SK-N-SH (cell line): ENCODE data around the gene SLC7A6. TPM values are rescaled to one million over a fixed set of nuclear protein-coding genes. Genes with fewer than 3 reads are reported as not detected.

Source experiments
- CTCF ChIA-PET: fragments of 300-600, 350-600 bp; formaldehyde crosslinking; extraction: SDS; loops from one replicate; lab custom pipeline; 2021; lab: Yijun Ruan, JAX
- POLR2A ChIA-PET: fragments of 350-600 bp; sonication (Branson Sonifier 250); formaldehyde crosslinking; extraction: SDS; loops from one replicate; lab custom pipeline; 2020; ENCODE audit warnings: antibody characterized with exemption, inconsistent platforms; lab: Yijun Ruan, JAX
- DNase-seq: peaks from one replicate; pipeline ENCODE4 v3.0.0; 2012
- H2AFZ ChIP-seq: fragments of 200-600 bp; sonication (generic); 2 replicates; pipeline ENCODE4 v1.8.1; 2016; ENCODE audit warnings: antibody characterized with exemption, mild to moderate bottlenecking, low read depth
- H3F3A ChIP-seq: fragments of 200-600 bp; sonication (generic); replicated peaks from 2 replicates; pipeline ENCODE3; 2016; ENCODE audit warnings: antibody characterized with exemption, mild to moderate bottlenecking; ENCODE audit not compliant: insufficient read depth
- H3K27ac ChIP-seq, 2 experiments: fragments of 200-500 bp in 1 of 2; fragments of 200-600 bp in 1 of 2; sonication (Bioruptor generic) in 1 of 2; sonication (generic), shearing (Covaris generic) in 1 of 2; 2 replicates each; pipeline versions ENCODE4 v1.5.1 to v1.6.1; 2014 to 2016; ENCODE audit warnings: low read depth in 2 of 2, inconsistent platforms in 1 of 2, low read length in 1 of 2, mild to moderate bottlenecking in 1 of 2, mixed read lengths in 1 of 2
- H3K27me3 ChIP-seq: fragments of 200-600 bp; sonication (generic), shearing (Covaris generic); 2 replicates; pipeline ENCODE4 v1.6.1; 2016; ENCODE audit warnings: mixed run types; ENCODE audit not compliant: insufficient read depth
- H3K36me3 ChIP-seq, 2 experiments: fragments of 200-500 bp in 1 of 2; fragments of 200-600 bp in 1 of 2; sonication (Bioruptor generic) in 1 of 2; sonication (generic) in 1 of 2; replicated peaks in 1 of 2; 2 replicates each; pipeline versions ENCODE3 to v1.5.1; 2014 to 2016; ENCODE audit warnings: low read length in 1 of 2, mild to moderate bottlenecking in 1 of 2; ENCODE audit not compliant: insufficient read depth in 2 of 2, control insufficient read depth in 1 of 2
- H3K4me1 ChIP-seq, 2 experiments: fragments of 200-500 bp in 1 of 2; fragments of 200-600 bp in 1 of 2; sonication (Bioruptor generic) in 1 of 2; sonication (generic), shearing (Covaris generic) in 1 of 2; 2 replicates each; pipeline versions ENCODE4 v1.5.1 to v1.6.1; 2014 to 2016; ENCODE audit warnings: low read depth in 1 of 2, low read length in 1 of 2, mixed run types in 1 of 2; ENCODE audit not compliant: insufficient read depth in 2 of 2, control insufficient read depth in 1 of 2
- H3K4me2 ChIP-seq: fragments of 200-600 bp; sonication (generic), shearing (Covaris generic); 2 replicates; pipeline ENCODE4 v1.6.1; 2017; ENCODE audit warnings: mixed run types
- H3K4me3 ChIP-seq, 2 experiments: fragments of 200-500 bp in 1 of 2; fragments of 200-600 bp in 1 of 2; sonication (Bioruptor generic) in 1 of 2; sonication (generic), shearing (Covaris generic) in 1 of 2; 2 replicates each; pipeline versions ENCODE4 v1.5.1 to v1.8.1; 2014 to 2016; ENCODE audit warnings: low read depth in 2 of 2, inconsistent platforms in 1 of 2, low read length in 1 of 2, mild to moderate bottlenecking in 1 of 2, mixed read lengths in 1 of 2, moderate library complexity in 1 of 2
- H3K79me2 ChIP-seq: fragments of 200-600 bp; sonication (generic); 2 replicates; pipeline ENCODE4 v1.8.1; 2017; ENCODE audit warnings: mild to moderate bottlenecking; ENCODE audit not compliant: insufficient read depth
- H3K9ac ChIP-seq: fragments of 200-600 bp; sonication (generic); 2 replicates; pipeline ENCODE4 v1.6.1; 2017; ENCODE audit warnings: mixed run types
- H3K9me2 ChIP-seq: fragments of 200-600 bp; sonication (generic); 2 replicates; pipeline ENCODE4 v1.6.1; 2017; ENCODE audit warnings: mixed run types
- H3K9me3 ChIP-seq: fragments of 200-600 bp; sonication (generic); 2 replicates; pipeline ENCODE4 v1.6.1; 2017; ENCODE audit warnings: mixed run types, mild to moderate bottlenecking, moderate library complexity
- H4K20me1 ChIP-seq: fragments of 200-600 bp; sonication (generic); 2 replicates; pipeline ENCODE4 v1.6.1; 2017; ENCODE audit warnings: mild to moderate bottlenecking, mixed run types; ENCODE audit not compliant: insufficient read depth
- CHD2 ChIP-seq: fragments of 150-350 bp; IDR thresholded peaks from 2 replicates; pipeline ENCODE4 v1.6.1; 2018; ENCODE audit warnings: low read length; ENCODE audit not compliant: partially characterized antibody
- CTCF ChIP-seq: fragments of 200-600 bp; sonication (generic); IDR thresholded peaks from 2 replicates; pipeline ENCODE4 v1.6.1; 2017; ENCODE audit warnings: antibody characterized with exemption, mild to moderate bottlenecking, moderate library complexity
- EP300 ChIP-seq, 2 experiments: IDR thresholded peaks; 2 replicates each; pipeline versions ENCODE4 v1.4.0 to v1.6.1; 2012; ENCODE audit warnings: borderline replicate concordance in 1 of 2, low read depth in 1 of 2, low read length in 1 of 2
- EZH2phosphoT487 ChIP-seq: fragments of 200-600 bp; sonication (generic); IDR thresholded peaks from 2 replicates; pipeline ENCODE4 v1.6.1; 2017; ENCODE audit warnings: low read depth, mixed run types, mild to moderate bottlenecking, antibody characterized with exemption, moderate library complexity, borderline replicate concordance
- FOSL2 ChIP-seq: IDR thresholded peaks from 2 replicates; pipeline ENCODE4 v1.4.0; 2012; ENCODE audit warnings: low read depth, mild to moderate bottlenecking, moderate library complexity, borderline replicate concordance
- FOXJ3 ChIP-seq: sonication (generic); formaldehyde crosslinking; IDR thresholded peaks from 2 replicates; pipeline ENCODE4 v1.5.1; 2020; ENCODE audit warnings: mild to moderate bottlenecking, missing genetic modification reagents
- GABPA ChIP-seq: IDR thresholded peaks from 2 replicates; pipeline ENCODE4 v1.4.0; 2012; ENCODE audit warnings: low read depth, mild to moderate bottlenecking
- GATA2 ChIP-seq: sonication (generic); formaldehyde crosslinking; IDR thresholded peaks from 2 replicates; pipeline ENCODE4 v1.5.0; 2020; ENCODE audit warnings: mild to moderate bottlenecking, missing genetic modification reagents
- IRF3 ChIP-seq: fragments of 150-350 bp; IDR thresholded peaks from 2 replicates; pipeline ENCODE4 v1.6.1; 2016; ENCODE audit warnings: mild to moderate bottlenecking, low read depth, low read length
- MEF2A ChIP-seq: IDR thresholded peaks from 2 replicates; pipeline ENCODE4 v1.4.0; 2012; ENCODE audit warnings: low read depth, borderline replicate concordance
- NRF1 ChIP-seq: IDR thresholded peaks from 2 replicates; pipeline ENCODE4 v1.6.1; 2012; ENCODE audit warnings: low read depth, mild to moderate bottlenecking, low read length
- RAD21 ChIP-seq: IDR thresholded peaks from 2 replicates; pipeline ENCODE4 v1.6.1; 2012; ENCODE audit warnings: mild to moderate bottlenecking, low read length
- SIN3A ChIP-seq: IDR thresholded peaks from 2 replicates; pipeline ENCODE4 v1.6.1; 2012; ENCODE audit warnings: low read depth, mild to moderate bottlenecking, low read length, moderate library complexity, borderline replicate concordance
- SMC3 ChIP-seq: IDR thresholded peaks from 2 replicates; pipeline ENCODE4 v1.6.1; 2012; ENCODE audit warnings: low read depth, low read length, improper control_type of control experiment
- WGBS: methylation state at CpG from one replicate; pipeline ENCODE4 v1.1.6; 2017; ENCODE audit warnings: low lambda C conversion rate; 5-methylcytosine and 5-hydroxymethylcytosine counted together
- polyA plus RNA-seq, 3 experiments: library from polyadenylated mRNA; depleted of rRNA; stranded (reverse); fragments of >200 nt; gene quantifications; 2 replicates each; pipeline ENCODE4 v1.2.3, GENCODE V29; 2012
- TF ChIP-seq, protein P1 (sequence below): IDR thresholded peaks from 2 replicates; pipeline ENCODE4; 2012
- TF ChIP-seq, protein P2 (sequence below): IDR thresholded peaks from 2 replicates; pipeline ENCODE4 v1.4.0; 2012; ENCODE audit warnings: low read depth, borderline replicate concordance
- TF ChIP-seq, protein P3 (sequence below): IDR thresholded peaks from 2 replicates; pipeline ENCODE4 v1.4.0; 2012; ENCODE audit warnings: low read depth, borderline replicate concordance

SLC7A6 gene
- polyA plus RNA-seq, 1 of the 3 experiments (the other 2 are of a cell fraction) = 19.0 TPM

GRCh38 chr16:68263559-68264127, 683 bp upstream of the SLC7A6 start:
- ChIA-PET CTCF (interaction anchor here (0.6 to 13.8 kb wide), 29 partner anchors 9 to 1401 kb away, joined by 3 to 355 read pairs (median 5); partner anchors contain the start of genes PLA2G15, PRMT7 and SLC7A6OS), POLR2A (interaction anchor here (0.5 to 3.1 kb wide), 11 partner anchors 9 to 269 kb away, joined by 3 to 16 read pairs (median 3); partner anchors contain the start of genes NFATC3, PLA2G15, PRMT7 and SLC7A6OS)
- Histone ChIP-seq H3K27me3 (no peaks in the 10 kb centered on the region), H3K4me3 (peak overlapping the region; percentile 65 to 80), H3K79me2 (peaks cover 41% of the 10 kb centered on the region), H3K4me1 (peaks cover 0 to 4% of the 10 kb centered on the region in 2 experiments; a peak in 2 of 4 replicates), H3K9me3 (no peaks in the 10 kb centered on the region), H3K9ac (peak overlapping the region; percentile 91), H3K36me3 (peaks cover 9 to 11% of the 10 kb centered on the region in 2 experiments), H2AFZ (peak overlapping the region; percentile 71; the same call in 1 of the 2 replicates), H3K9me2 (no peaks in the 10 kb centered on the region), H3F3A (peaks cover 22% of the 10 kb centered on the region), H4K20me1 (no peaks in the 10 kb centered on the region), H3K4me2 (peak overlapping the region; percentile 91), H3K27ac (peak overlapping the region; percentile 87 to 89)
- TF ChIP-seq NRF1 = no peak
- TF ChIP-seq FOXJ3 (CRISPR knock-in tag) = no peak
- TF ChIP-seq RAD21 = 0 out of 2 replicates have a peak, but pooled peaks have one; percentile 10
- DNase-seq = no peak
- 54% methylated on average over 9 of the region's 11 CpGs for WGBS

DNA sequence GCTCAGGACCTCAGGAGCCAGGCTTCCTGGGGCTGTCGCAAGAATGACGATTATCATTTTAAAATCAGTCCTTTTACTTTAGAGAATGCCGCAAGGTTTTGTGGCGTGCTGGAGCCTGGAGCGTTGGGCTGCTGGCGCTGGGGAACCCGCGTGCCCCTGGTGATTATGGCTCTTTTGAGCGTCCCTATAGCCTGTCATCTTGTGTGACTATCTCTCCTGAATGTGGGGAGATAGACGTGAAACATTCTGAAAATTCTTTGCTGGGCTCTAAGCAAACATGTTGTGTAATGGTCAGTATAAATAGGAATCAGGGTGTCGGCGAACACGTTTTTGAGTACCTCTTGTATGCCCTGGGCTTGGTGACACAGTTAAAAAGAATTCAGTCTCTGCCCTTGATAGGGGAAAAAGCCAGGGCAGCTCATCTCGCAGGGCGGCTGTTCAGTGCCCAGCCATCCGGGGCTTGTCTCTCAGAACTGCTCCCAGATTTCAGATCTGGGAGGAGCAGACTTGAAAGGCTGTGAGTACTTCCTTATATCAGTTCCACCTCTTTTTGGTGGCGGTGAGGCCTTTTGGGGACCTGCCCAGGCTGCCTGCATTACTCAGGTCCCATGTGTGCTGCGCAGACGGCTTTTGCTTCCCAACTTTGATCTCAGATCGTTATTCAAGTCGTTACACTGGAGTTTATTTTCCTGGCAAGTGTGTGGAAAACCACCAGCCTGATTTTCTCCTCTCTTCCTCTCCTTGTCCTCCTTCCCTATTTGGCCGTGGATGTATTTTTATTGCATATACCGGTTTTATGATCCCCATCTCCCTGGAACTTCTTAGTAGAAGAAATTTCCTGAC, 973 bp downstream of the SLC7A6 start:
- Histone ChIP-seq H3K36me3 (peaks cover 4 to 9% of the 10 kb centered on the region in 2 experiments), H3K27ac (peak overlapping the region; percentile 87 to 89), H3K9me2 (no peaks in the 10 kb centered on the region), H3K79me2 (peaks cover 58% of the 10 kb centered on the region), H3K9ac (peak overlapping the region; percentile 91), H3K9me3 (no peaks in the 10 kb centered on the region), H2AFZ (peak overlapping the region; percentile 77), H3F3A (peaks cover 22% of the 10 kb centered on the region), H3K4me1 (peaks cover 0 to 4% of the 10 kb centered on the region in 2 experiments; a peak in 2 of 4 replicates), H3K4me3 (peak overlapping the region; percentile 65 to 80), H4K20me1 (peaks cover 8% of the 10 kb centered on the region), H3K4me2 (peak overlapping the region; percentile 91), H3K27me3 (no peaks in the 10 kb centered on the region)
- peak; percentile 56 for DNase-seq
- WGBS = 17% methylated on average over 22 of the region's 23 CpGs
- POLR2A ChIA-PET = no interaction called here
- CTCF ChIA-PET = interaction anchor here (1.9 to 13.8 kb wide), 4 partner anchors 9 to 171 kb away, joined by 5 to 355 read pairs (median 45); no protein-coding TSS in a partner anchor
- TF ChIP-seq, protein P1, sequence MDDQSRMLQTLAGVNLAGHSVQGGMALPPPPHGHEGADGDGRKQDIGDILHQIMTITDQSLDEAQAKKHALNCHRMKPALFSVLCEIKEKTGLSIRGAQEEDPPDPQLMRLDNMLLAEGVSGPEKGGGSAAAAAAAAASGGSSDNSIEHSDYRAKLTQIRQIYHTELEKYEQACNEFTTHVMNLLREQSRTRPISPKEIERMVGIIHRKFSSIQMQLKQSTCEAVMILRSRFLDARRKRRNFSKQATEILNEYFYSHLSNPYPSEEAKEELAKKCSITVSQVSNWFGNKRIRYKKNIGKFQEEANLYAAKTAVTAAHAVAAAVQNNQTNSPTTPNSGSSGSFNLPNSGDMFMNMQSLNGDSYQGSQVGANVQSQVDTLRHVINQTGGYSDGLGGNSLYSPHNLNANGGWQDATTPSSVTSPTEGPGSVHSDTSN = no peak
- TF ChIP-seq IRF3 = no peak
- TF ChIP-seq CTCF = no peak
- no peak for TF ChIP-seq EP300 (IDR thresholded peaks at IDR 0.05; ENCODE audit: borderline replicate concordance in 1 of 2, low read depth in 1 of 2, low read length in 1 of 2)
- TF ChIP-seq, protein P2, sequence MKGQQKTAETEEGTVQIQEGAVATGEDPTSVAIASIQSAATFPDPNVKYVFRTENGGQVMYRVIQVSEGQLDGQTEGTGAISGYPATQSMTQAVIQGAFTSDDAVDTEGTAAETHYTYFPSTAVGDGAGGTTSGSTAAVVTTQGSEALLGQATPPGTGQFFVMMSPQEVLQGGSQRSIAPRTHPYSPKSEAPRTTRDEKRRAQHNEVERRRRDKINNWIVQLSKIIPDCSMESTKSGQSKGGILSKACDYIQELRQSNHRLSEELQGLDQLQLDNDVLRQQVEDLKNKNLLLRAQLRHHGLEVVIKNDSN = no peak
- no peak for TF ChIP-seq GABPA
- peak; percentile 43; the same call in 1 of the 2 replicates for TF ChIP-seq FOSL2
- no peak for TF ChIP-seq SMC3
- TF ChIP-seq, protein P3, sequence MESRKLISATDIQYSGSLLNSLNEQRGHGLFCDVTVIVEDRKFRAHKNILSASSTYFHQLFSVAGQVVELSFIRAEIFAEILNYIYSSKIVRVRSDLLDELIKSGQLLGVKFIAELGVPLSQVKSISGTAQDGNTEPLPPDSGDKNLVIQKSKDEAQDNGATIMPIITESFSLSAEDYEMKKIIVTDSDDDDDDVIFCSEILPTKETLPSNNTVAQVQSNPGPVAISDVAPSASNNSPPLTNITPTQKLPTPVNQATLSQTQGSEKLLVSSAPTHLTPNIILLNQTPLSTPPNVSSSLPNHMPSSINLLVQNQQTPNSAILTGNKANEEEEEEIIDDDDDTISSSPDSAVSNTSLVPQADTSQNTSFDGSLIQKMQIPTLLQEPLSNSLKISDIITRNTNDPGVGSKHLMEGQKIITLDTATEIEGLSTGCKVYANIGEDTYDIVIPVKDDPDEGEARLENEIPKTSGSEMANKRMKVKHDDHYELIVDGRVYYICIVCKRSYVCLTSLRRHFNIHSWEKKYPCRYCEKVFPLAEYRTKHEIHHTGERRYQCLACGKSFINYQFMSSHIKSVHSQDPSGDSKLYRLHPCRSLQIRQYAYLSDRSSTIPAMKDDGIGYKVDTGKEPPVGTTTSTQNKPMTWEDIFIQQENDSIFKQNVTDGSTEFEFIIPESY = no peak
- no peak for TF ChIP-seq GATA2 (CRISPR knock-in tag)
- TF ChIP-seq SIN3A = 0 out of 2 replicates have a peak, but pooled peaks have one; percentile 12
- TF ChIP-seq CHD2 = no peak
- no peak for TF ChIP-seq MEF2A
- TF ChIP-seq EZH2phosphoT487 = no peak
